Stimulated activated naive B cell treated with anti-CD40 and anti-IgM and Interleukin-4, amounts not matched to agents 10 μg/mL and 1 μg/mL and 100 μg/mL, for 72 hours (primary cell): ENCODE results near the gene MRTFA.

ENCODE experiments used
- ATAC-seq, 2 donors: fragments of 150-1000 bp; cut with Tn5 transposase; replicated peaks; 2 replicates each; pipeline ENCODE4 v1.10.0; 2021; ENCODE audit warnings: moderate library complexity in 1 of 2
- DNase-seq: peaks from one replicate; pipeline ENCODE4 v3.0.0; 2021
- H3K27ac Mint-ChIP-seq: one replicate; pipeline ENCODE4 v1.8.0; 2022; ENCODE audit warnings: mild to moderate bottlenecking, mixed read lengths
- H3K27me3 Mint-ChIP-seq, 2 donors: one replicate each; pipeline ENCODE4 v1.8.0; 2022; ENCODE audit warnings: mixed read lengths in 2 of 2
- H3K36me3 Mint-ChIP-seq, 2 donors: one replicate each; pipeline ENCODE4 v1.8.0; 2022; ENCODE audit warnings: mixed read lengths in 2 of 2, mild to moderate bottlenecking in 1 of 2
- H3K4me1 Mint-ChIP-seq, 2 donors: one replicate each; pipeline ENCODE4 v1.8.0; 2022; ENCODE audit warnings: mixed read lengths in 2 of 2, mild to moderate bottlenecking in 1 of 2
- H3K4me3 Mint-ChIP-seq, 2 donors: one replicate each; pipeline ENCODE4 v1.8.0; 2022; ENCODE audit warnings: mild to moderate bottlenecking in 2 of 2, mixed read lengths in 2 of 2, moderate library complexity in 1 of 2
- H3K9me3 Mint-ChIP-seq, 2 donors: one replicate each; pipeline ENCODE4 v1.8.0; 2022; ENCODE audit warnings: mixed read lengths in 2 of 2, mild to moderate bottlenecking in 1 of 2

The MRTFA gene

DNA sequence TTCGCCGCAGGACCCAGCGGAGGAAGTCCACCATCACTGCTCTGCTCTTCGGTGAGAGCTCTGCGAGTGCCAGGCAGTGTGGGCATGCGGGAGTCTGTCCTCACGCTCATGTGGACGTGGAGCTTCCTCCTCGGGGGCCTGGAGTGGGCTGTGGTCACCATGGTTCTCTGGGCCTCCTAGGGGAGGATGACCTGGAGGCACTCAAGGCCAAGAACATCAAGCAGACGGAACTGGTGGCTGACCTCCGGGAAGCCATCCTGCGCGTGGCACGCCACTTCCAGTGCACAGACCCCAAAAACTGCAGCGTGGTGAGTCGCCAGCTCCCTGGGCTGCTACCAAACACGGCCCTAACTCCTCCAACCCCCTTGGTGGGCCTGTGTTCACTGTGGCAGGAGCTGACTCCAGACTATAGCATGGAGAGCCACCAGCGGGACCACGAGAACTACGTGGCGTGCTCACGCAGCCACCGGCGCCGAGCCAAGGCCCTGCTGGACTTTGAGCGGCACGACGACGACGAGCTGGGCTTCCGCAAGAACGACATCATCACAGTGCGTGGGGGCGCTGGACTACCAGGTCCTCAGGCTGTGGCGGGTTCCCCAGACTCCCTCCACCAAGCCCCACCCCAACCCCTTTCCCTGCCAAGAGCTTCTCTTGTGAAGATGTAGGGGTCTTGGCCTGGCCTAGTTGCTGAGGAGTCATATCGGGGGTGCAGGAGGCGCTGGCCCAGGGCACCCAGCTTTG lies 229.3 kb downstream of the MRTFA start:
- Mint-ChIP-seq H3K27me3 (no peaks in the 10 kb centered on the region), H3K36me3 (peaks cover 44 to 70% of the 10 kb centered on the region in 2 donors), H3K4me3 (no peak overlapping the region), H3K27ac (peak overlapping the region; percentile 69), H3K4me1 (peaks cover 23 to 49% of the 10 kb centered on the region in 2 donors), H3K9me3 (no peaks in the 10 kb centered on the region)
- ATAC-seq (no peak), DNase-seq (no peak)

DNA sequence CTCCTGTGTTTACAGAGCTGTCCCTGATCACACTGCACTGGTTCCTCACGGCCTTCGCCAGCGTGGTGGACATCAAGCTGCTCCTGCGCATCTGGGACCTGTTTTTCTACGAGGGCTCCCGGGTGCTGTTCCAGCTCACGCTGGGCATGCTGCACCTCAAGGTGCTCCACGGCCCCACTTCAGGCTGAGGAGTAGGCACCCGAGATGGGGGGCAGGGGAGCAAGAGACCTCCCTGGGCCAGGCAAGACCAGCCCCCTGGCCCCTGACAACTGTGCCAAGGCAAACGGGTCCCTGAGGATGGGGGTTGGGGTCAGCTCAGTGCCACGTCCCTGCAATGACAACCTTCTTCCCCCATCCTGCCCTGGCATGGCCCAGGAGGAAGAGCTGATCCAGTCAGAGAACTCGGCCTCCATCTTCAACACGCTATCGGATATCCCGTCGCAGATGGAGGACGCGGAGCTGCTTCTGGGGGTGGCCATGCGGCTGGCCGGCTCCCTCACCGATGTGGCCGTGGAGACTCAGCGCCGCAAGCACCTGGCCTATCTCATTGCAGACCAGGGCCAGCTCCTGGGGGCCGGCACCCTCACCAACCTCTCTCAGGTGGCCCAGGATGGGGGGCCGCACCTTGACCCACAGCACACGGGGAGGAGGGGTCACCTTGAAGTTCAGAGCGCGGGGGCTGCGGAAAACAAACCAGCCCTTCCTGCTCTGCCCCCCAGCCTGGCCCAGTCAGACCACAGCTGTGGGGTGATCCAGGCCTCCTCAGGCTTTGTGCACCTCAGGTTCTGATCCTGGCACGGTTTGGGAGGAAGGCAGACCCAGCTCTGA lies 230.2 kb downstream of the MRTFA start:
- Mint-ChIP-seq H3K9me3 (no peaks in the 10 kb centered on the region), H3K36me3 (peaks cover 43 to 70% of the 10 kb centered on the region in 2 donors), H3K4me3 (peak overlapping the region in 1 of 2 donors; percentile 25), H3K27ac (peak overlapping the region; percentile 37), H3K4me1 (peaks cover 27 to 50% of the 10 kb centered on the region in 2 donors), H3K27me3 (no peaks in the 10 kb centered on the region)
- DNase-seq (no peak), ATAC-seq (no peak)

DNA sequence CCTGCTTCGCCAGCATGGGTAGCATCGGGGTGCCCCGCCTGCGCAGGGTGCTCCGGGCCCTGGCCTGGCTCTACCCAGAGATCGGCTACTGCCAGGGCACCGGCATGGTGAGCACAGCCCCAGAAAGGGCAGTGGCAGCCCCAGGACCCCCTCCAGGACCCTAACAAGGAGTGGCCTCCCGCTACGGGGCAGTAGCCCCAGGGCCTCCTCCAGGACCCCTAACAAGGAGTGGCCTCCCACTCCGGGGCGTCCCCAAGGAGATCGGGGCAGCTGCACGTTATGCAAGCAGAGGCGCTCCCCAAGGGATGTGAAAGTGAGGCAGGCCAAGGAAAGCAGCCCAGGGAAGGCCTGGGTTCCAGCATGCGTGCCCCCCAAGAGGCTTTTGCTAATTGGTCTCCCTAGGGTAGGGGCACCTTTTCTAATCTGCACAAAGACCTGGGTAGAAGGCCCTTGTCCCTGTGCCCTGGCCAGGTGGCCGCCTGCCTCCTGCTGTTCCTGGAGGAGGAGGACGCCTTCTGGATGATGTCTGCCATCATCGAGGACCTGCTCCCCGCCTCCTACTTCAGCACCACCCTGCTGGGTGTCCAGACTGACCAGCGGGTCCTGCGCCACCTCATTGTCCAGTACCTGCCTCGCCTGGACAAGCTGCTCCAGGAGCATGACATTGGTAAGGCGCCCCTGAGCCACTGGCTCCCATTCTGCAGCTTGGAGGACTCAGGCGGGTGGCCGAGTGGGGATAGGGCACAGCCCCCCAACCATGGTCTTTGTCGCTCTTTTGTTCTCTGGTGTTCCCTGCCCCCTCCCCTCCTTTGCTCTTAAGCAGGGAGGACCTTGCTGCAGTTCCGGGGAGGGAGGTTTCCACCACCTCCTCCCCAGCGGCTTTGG lies 231.1 kb downstream of the MRTFA start:
- peak overlapping the region; percentile 20 for H3K27ac Mint-ChIP-seq

DNA sequence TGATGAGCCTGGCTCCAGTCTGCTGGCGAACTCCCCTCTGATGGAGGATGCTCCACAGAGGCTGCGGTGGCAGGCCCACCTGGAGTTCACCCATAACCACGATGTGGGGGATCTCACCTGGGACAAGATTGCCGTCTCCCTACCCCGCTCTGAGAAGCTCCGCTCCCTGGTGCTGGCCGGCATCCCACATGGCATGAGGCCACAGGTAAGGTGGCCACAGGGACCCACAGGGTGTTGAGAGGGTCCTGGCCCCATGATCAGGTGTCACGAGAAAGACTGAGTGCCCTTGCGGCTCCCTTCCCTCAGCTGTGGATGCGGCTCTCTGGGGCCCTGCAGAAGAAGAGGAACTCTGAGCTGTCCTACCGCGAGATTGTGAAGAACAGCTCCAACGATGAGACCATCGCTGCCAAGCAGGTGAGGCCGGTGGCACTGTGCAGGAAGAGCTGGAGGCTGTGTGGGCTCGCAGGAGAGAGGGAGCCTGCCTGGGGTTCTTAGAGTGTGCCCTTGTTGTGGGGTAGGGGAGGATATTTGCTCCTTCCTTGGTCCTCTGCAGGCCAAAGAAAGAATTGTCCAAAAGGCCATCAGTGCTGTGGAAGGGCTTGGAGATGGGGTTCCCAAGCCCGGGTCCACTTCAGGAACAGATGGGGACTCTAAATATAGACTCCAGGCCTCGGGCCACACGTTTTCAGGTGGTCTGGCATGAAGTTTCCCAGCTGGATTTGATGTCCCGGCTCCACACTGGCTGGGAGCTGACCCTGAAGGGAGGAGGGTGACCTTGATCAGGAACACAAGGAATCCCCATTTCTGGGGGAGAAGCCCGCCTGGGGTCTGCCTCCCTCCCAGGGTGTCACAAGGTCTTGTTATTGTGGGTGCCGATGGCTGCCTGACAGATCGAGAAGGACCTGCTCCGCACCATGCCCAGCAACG lies 232.0 kb downstream of the MRTFA start:
- Mint-ChIP-seq H3K27me3 (no peaks in the 10 kb centered on the region), H3K36me3 (peaks cover 46 to 74% of the 10 kb centered on the region in 2 donors), H3K9me3 (no peaks in the 10 kb centered on the region), H3K4me1 (peaks cover 38 to 53% of the 10 kb centered on the region in 2 donors), H3K27ac (peak overlapping the region; percentile 90), H3K4me3 (no peak overlapping the region)
- ATAC-seq (no peak), DNase-seq (no peak)

More for the DNA sequence above, 231.1 kb downstream of the MRTFA start:
- ATAC-seq, result no peak
- Mint-ChIP-seq H3K9me3 (no peaks in the 10 kb centered on the region), H3K4me3 (peak overlapping the region in 1 of 2 donors; percentile 25), H3K4me1 (peaks cover 31 to 53% of the 10 kb centered on the region in 2 donors), H3K27me3 (no peaks in the 10 kb centered on the region), H3K36me3 (peaks cover 45 to 71% of the 10 kb centered on the region in 2 donors)
- no peak for DNase-seq

DNA sequence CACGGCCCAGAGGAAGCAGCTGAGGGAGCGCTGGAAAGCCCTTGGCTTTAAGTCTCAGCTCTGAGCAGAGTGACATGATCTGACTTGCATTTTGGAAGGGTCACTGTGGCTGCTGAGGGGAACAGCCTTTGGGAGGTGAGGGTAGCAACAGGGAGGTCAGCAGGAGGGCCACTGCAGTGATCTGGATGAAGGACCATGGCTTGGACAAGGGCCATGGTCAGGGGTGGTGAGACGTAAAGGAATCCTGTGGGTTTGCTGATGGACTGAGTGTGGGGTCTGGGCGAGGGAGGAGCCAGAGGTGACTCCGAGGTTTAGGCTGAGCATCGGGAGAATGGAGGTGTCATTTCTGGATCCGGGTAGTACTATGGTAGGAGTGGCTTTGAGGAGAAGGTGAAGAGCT lies 232.9 kb downstream of the MRTFA start:
- Mint-ChIP-seq H3K36me3 (peaks cover 39 to 66% of the 10 kb centered on the region in 2 donors), H3K4me1 (peaks cover 42 to 52% of the 10 kb centered on the region in 2 donors), H3K27me3 (no peaks in the 10 kb centered on the region), H3K4me3 (no peak overlapping the region), H3K9me3 (no peaks in the 10 kb centered on the region), H3K27ac (peak overlapping the region; percentile 90)
- no peak for DNase-seq
- no peak for ATAC-seq

DNA sequence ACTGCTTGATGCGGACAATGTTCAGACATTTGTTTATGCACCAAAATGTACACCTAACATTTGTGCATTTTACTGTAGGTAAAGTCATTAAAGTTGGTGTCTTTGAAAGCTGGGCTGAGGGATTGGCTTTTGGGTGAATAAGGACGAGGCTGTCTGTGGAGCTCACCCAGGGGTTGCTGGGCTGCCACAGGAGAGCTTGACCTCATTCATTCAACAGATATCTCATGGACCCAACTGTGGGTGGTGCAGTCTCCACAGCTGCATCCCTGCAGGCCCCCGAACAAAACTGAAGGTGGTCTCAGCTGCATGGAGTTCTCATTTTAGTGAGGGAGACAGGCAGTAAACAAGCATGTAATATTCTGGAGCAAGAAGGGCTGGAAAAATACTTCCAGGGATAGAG lies 233.4 kb downstream of the MRTFA start:
- Mint-ChIP-seq H3K9me3 (no peaks in the 10 kb centered on the region), H3K4me1 (peaks cover 46 to 56% of the 10 kb centered on the region in 2 donors), H3K36me3 (peaks cover 34 to 64% of the 10 kb centered on the region in 2 donors), H3K4me3 (no peak overlapping the region), H3K27ac (peak overlapping the region; percentile 90), H3K27me3 (no peaks in the 10 kb centered on the region)
- no peak for DNase-seq
- no peak for ATAC-seq

DNA sequence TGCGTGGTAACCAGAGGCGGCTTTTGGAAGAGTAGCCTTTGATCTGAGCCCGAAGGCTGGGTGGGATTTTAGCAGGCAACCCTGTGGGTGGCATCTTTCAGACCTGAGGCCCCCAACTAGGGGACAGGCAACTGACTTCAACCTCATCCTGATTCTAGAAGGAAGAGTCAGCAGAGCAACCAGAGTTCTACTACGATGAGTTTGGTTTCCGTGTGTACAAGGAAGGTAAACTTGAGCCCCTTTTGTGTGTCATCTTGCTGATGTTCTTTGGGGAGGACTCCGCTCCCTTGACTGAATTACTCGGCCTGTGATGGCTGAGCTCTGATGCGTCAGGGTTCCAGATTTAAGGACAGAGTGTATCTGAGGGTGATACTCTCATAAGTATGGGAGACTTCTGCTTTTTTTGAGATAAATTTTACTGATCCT lies 234.5 kb downstream of the MRTFA start:
- Mint-ChIP-seq H3K36me3 (peaks cover 31 to 62% of the 10 kb centered on the region in 2 donors), H3K9me3 (no peaks in the 10 kb centered on the region), H3K27ac (peak overlapping the region; percentile 84), H3K27me3 (no peaks in the 10 kb centered on the region), H3K4me3 (peak overlapping the region in 1 of 2 donors; percentile 30), H3K4me1 (peaks cover 49 to 67% of the 10 kb centered on the region in 2 donors)
- peak; percentile 44 to 58 for ATAC-seq
- no peak for DNase-seq

DNA sequence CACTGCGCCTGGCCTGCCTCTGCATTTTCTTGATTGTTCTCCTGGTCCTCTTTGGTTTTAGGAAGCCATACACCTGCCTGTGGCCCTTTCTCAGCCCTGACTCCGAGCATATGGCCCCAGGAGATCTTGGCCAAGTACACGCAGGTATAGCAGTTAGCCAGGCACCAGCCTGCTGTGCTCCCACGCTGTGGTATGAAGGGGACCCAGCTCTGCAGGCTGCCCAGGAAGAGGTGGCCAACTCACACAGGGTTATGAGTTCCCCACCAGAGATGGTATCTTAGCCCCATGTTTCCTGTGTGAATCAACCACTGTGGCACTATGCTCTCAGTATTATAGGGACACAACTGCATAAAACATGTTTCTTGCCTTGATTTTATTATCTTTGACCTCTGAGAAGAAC lies 235.0 kb downstream of the MRTFA start:
- H3K27ac Mint-ChIP-seq, result peak overlapping the region; percentile 84
- peaks cover 32 to 58% of the 10 kb centered on the region in 2 donors for H3K36me3 Mint-ChIP-seq
- no peaks in the 10 kb centered on the region for H3K9me3 Mint-ChIP-seq
- peaks cover 51 to 72% of the 10 kb centered on the region in 2 donors for H3K4me1 Mint-ChIP-seq
- no peaks in the 10 kb centered on the region for H3K27me3 Mint-ChIP-seq
- no peak for DNase-seq
- H3K4me3 Mint-ChIP-seq, result peak overlapping the region in 1 of 2 donors; percentile 30
- ATAC-seq, result no peak

DNA sequence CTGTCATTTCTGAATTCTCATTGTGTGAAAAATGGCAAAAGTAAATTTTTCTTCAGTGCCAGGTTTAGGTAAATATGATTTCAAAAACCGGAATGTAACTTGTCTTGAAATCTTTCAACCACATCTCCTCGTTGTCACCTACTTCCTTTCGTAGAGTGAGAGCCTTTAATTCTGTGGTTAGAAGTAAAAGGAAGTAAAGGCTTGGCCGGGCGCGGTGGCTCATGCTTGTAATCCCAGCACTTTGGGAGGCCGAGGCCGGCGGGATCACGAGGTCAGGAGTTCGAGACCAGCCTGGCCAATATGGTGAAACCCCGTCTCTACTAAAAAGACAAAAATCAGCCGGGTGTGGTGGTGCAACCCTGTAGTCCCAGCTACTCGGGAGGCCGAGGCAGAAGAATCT lies 236.4 kb downstream of the MRTFA start:
- no peaks in the 10 kb centered on the region for H3K9me3 Mint-ChIP-seq
- DNase-seq, result peak; percentile 59
- no peaks in the 10 kb centered on the region for H3K27me3 Mint-ChIP-seq
- peaks cover 34 to 63% of the 10 kb centered on the region in 2 donors for H3K36me3 Mint-ChIP-seq
- peak overlapping the region; percentile 74 to 75 for H3K4me3 Mint-ChIP-seq
- peak overlapping the region; percentile 93 for H3K27ac Mint-ChIP-seq
- peak; percentile 60 to 80 for ATAC-seq
- peaks cover 56 to 86% of the 10 kb centered on the region in 2 donors for H3K4me1 Mint-ChIP-seq

DNA sequence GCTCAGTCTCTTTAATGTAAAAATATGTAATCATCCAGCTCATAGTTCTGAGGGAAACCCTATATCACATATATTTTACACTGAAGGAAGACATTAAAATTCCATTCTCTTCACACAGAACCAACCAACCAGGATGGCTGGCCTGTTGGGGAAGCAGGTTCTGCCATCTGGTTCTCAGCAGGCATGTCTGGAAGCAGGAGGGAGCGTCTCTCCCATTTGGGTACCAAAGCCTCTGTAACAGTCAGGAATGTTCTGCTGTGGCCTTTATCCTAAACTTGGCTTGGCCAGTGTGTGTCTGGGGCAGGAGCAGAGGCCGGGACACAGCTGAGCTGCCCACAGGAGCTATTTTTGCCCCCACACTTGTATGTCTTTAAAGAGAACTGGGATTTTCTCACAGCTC lies 236.9 kb downstream of the MRTFA start:
- Mint-ChIP-seq H3K27me3 (no peaks in the 10 kb centered on the region), H3K4me3 (peak overlapping the region; percentile 5 to 75), H3K4me1 (peaks cover 57 to 91% of the 10 kb centered on the region in 2 donors), H3K9me3 (no peaks in the 10 kb centered on the region), H3K36me3 (peaks cover 34 to 64% of the 10 kb centered on the region in 2 donors), H3K27ac (peak overlapping the region; percentile 93)
- no peak for ATAC-seq
- DNase-seq, result no peak

DNA sequence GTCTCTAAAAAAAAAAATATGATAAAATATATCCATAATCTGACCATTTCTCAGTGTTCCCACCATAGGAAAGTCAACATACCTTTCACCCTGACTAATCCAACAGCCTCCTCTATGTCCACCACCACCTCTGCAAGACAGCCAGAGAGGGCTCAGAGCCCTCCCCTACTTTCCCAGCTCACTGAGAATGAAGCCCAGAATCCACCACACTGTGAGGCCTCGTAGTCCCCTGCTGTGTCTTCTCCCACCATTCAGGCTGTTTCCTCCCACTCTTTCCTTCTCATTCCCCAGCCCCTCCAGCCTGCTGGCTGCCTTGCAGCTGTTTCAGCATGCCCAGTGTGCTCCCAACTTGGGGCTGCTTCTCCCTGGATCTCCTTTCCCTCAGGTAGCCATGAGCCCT lies 239.1 kb downstream of the MRTFA start:
- DNase-seq (no peak), ATAC-seq (no peak)
- Mint-ChIP-seq H3K4me3 (no peak overlapping the region), H3K9me3 (no peaks in the 10 kb centered on the region), H3K4me1 (peaks cover 49 to 94% of the 10 kb centered on the region in 2 donors), H3K27ac (peak overlapping the region; percentile 89), H3K36me3 (peaks cover 24 to 56% of the 10 kb centered on the region in 2 donors), H3K27me3 (no peaks in the 10 kb centered on the region)

DNA sequence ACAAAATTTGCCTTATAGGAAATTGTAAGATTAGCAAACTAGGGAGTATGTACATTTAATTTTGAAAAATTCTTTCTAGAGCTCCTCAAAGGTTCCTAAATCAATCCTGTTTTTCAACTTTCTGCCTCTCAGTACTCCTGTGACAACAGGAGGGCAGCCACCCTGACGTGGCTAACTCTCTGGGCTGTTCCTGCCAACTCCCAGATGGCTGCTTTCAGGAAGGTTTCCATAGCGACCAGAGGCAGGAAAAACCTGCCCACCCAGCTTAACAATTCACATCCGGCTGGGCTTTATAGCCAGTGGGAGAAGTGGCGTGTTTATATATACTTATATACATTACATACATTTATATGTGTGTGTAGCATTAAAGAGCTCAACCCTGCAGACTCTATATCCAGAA lies 239.6 kb downstream of the MRTFA start:
- no peak for ATAC-seq

DNA sequence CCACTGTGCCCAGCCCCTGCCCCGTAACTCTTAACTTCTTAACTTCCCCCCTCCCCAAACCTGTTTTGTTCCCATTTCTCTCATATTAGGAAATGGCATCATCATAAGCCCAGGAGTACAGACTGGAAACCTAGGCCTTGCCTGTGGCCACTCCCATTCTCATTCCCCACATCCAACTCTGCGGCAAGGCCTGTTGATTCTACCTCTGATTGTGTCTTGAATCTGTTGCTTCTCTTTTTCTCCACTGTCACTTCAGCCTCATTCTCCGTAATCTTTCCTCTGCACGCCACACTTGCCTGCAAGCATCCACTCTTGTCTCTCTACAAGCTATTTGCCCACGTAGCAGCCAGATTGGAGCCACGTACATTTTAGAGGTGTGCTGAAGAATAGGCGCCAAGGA lies 240.9 kb downstream of the MRTFA start:
- H3K9me3 Mint-ChIP-seq, result no peaks in the 10 kb centered on the region
- peaks cover 46 to 91% of the 10 kb centered on the region in 2 donors for H3K4me1 Mint-ChIP-seq
- no peaks in the 10 kb centered on the region for H3K27me3 Mint-ChIP-seq
- H3K36me3 Mint-ChIP-seq, result peaks cover 18 to 45% of the 10 kb centered on the region in 2 donors
- no peak overlapping the region for H3K4me3 Mint-ChIP-seq
- DNase-seq, result no peak
- H3K27ac Mint-ChIP-seq, result peak overlapping the region; percentile 7
- no peak for ATAC-seq

More for the DNA sequence above, 239.6 kb downstream of the MRTFA start:
- DNase-seq, result no peak
- Mint-ChIP-seq H3K36me3 (peaks cover 19 to 50% of the 10 kb centered on the region in 2 donors), H3K27me3 (no peaks in the 10 kb centered on the region), H3K27ac (no peak overlapping the region), H3K9me3 (no peaks in the 10 kb centered on the region), H3K4me1 (peaks cover 48 to 94% of the 10 kb centered on the region in 2 donors), H3K4me3 (no peak overlapping the region)
